Activated CD4-positive, alpha-beta T cell treated with anti-CD3 and anti-CD28 coated beads for 48 hours (primary cell): ENCODE results near the gene SAMD4A.

Experiments
- DNase-seq: peaks from one replicate; pipeline ENCODE4 v3.0.0-alpha.2; 2020

Gene SAMD4A

GRCh38 chr14:54687750-54688119 lies 120.8 kb downstream of the SAMD4A start:
- no peak for DNase-seq

- DNase-seq: peak; percentile 30
Measured at GRCh38 chr14:54688229-54688628, 121.3 kb downstream of the SAMD4A start.

DNA sequence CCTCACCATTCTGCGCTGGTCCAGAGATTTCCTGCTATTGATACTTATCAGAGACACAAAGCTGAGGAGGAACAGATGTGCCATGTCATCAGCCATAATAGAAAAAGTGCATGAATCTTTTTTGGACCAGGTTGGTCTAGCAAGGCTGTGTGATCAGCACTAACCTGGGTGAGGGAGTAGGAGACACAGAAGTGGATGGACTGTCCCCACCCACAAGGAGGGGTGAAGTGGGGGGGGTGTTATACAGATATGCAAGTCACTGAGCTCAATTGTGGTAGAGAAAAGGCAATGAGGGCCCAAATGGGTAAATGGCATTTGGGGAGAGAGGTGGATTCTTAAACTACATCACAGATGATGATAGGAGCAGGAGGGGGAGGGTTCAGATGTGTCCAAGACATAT lies 123.0 kb downstream of the SAMD4A start:
- no peak for DNase-seq

DNA sequence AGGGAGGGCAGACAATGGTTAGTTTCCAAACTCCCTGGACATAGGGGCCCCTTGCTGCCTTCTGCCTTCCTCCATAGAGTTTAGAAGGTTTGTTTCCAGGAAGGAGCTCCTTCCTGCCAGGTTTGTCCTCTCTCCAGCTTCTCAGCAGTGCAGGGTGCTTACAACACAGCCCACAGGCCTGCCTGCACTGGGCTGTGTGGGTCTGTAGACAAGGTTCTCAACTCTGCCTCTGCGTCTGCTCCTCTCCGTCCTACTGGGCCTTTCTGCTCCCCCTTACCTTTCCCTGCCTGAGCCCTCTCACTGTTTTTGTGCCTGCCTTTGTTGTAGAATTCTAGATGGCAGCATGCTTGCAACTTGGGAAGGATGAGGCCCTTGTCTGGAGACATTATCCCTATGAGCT lies 124.0 kb downstream of the SAMD4A start:
- DNase-seq: no peak

DNA sequence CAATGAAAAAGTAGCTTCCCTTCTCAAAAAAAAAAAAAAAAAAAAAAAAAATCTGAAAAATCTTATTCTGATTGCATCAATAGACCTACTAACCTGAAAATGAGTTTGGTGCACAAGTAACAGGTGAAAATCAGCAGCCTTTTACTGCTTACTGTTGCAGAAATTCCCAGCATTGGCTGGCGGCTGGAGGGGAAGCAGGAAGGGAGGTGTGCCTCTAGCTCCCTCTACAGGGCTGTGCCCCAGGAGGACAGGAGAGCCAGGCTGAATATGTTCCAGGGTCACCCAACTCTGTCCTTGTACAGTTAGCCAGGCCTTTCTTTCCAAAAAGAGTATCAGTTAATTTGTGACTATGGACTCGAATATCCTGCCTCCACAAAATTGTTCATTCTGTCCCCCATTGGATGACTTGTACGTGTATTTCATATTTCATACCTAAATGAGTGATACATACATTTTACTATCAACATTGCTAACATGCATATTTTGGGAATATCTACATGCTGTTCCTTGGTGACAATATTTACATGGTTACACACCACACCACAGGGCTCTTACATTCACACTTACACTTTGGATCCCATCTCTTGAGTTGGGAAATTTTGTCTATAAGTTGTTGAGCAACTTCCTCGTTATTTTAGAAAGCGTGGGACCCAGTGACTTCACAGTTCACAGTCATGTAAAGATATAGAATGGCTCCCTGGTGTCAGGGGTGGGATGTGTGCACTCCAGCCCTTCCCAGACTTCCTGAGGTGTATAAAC lies 124.8 kb downstream of the SAMD4A start:
- peak; percentile 71 for DNase-seq

- no peak for DNase-seq
Measured at GRCh38 chr14:54692284-54692772, 125.4 kb downstream of the SAMD4A start.

DNA sequence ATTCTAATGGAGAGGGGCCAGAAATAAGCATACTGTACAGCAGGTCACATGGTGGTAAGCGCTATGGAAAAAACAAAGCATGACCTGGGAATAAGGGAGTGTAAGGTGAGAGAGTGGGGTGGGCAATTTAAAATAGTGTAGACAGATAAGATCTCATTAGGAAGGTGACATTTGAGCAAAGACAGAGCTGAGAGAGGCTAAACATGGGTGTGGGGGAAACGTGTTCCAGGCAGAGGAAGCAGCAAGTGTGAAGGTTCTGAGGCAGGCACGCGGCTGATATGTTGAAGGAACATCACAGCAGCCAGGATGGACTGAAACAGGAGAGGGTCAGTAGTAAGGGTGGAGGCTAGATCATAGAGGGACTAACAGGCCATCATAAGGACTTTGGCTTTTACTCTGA lies 126.8 kb downstream of the SAMD4A start:
- no peak for DNase-seq

GRCh38 chr14:54695196-54695595 lies 128.3 kb downstream of the SAMD4A start:
- no peak for DNase-seq

- DNase-seq: no peak
Measured at GRCh38 chr14:54697001-54697400, 130.1 kb downstream of the SAMD4A start.

- no peak for DNase-seq
Measured at GRCh38 chr14:54697803-54698202, 130.9 kb downstream of the SAMD4A start.

DNA sequence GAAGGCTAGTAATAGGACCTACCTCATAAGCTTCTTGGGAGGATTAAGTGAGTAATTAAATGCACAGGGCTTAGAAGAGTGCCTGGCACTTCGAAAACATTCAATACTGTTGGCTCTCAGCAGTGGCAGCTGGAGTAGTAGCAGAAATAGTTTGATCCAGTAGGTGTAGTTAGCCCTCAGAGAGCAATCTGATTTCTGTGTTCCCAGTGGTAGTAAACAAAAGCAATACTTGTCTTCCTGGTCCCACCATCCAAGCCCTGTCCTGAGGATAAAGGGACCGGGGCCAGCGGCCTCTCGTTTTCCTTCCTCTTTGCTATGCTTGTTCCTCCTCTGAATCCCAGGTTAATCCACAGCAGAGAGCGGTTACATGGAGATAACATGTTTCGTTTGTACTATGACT lies 131.6 kb downstream of the SAMD4A start:
- no peak for DNase-seq

GRCh38 chr14:54698966-54699530 lies 132.1 kb downstream of the SAMD4A start:
- no peak for DNase-seq

DNA sequence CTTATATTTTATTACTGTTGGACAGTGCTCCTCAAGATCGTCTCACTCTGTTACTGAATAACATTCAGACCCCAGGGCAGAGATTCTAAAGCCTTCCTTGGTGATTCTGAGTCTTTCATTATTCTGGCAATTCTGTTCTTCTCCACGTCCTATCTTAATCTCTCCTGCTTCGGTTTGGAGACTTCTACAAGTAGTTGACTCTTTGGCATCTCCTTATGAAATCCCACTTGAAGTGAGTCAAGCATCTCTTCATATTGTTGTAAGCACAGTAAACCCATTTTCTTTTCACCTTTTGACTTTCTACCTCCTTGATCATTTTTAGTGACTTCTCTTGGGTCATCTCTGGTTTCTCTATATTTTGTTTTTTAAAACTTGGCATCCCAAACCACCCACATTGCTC lies 132.8 kb downstream of the SAMD4A start:
- DNase-seq: no peak

- DNase-seq: no peak
Measured at GRCh38 chr14:54700717-54701116, 133.8 kb downstream of the SAMD4A start.

DNA sequence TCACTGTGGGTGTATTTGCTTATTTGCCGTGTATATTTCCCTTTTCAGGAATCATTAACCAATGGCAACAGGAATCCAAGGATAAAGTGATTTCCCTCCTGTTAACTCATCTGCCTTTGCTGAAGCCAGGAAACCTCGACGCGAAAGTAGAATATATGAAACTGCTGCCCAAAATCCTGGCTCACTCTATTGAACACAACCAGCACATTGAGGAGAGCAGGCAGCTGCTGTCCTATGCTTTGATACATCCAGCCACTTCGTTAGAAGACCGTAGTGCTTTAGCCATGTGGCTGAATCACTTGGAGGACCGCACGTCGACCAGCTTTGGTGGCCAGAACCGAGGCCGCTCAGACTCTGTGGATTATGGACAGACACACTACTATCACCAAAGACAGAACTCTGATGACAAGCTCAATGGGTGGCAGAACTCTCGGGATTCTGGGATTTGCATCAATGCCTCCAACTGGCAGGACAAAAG lies 135.1 kb downstream of the SAMD4A start:
- DNase-seq: no peak

DNA sequence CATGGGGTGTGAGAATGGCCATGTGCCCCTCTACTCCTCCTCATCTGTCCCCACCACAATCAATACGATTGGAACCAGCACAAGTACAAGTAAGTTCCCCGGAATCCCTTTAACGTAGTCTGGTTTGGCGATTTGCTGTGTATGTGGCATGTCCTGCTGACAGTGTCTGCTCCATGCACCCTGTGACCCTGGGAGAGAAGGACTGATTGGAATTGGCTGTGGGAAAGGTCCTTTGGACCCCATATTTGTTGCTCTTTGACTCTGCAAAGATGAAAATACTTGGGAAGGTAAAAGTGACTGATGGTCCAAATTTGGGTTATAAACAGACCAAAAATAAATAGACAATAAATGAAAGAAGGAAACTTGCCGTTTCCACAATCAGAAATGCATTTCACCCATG lies 135.6 kb downstream of the SAMD4A start:
- no peak for DNase-seq

DNA sequence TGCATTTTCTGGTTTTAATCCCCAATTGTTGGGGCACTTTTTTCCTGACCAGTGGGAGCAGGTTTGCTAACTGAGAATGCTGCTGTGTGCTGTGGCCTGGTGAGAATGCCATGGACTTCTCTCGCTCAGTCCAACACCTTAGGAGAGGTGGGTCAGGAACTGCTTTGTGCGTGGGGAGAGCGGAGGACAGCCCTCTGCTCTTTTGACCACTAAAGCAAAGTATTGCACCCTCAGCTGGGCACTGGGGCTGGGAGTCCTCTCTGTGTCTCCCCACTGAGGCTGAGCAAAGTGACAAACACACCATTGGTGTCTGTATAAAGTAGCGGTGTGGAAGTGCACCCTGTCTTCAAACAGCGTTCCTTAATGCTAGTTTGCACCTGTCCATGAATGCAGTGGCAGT lies 136.2 kb downstream of the SAMD4A start:
- no peak for DNase-seq

DNA sequence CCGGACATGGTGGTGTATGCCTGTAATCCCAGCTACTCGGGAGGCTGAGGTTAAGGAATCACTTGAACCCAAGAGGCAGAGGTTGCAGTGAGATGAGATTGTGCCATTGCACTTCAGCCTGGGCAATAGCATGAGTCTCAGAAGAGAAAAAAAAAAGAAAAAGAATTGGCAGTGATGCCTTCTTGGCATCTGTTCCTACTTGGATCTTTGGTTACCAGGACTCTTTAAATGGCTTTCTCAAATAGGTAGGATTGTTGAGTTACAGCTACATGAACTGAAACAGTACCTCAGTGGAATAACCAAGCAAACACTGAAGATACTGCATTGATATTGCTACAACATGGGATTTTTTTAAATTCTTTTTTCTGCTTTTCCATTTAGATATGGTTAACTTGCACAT lies 136.8 kb downstream of the SAMD4A start:
- DNase-seq: no peak

DNA sequence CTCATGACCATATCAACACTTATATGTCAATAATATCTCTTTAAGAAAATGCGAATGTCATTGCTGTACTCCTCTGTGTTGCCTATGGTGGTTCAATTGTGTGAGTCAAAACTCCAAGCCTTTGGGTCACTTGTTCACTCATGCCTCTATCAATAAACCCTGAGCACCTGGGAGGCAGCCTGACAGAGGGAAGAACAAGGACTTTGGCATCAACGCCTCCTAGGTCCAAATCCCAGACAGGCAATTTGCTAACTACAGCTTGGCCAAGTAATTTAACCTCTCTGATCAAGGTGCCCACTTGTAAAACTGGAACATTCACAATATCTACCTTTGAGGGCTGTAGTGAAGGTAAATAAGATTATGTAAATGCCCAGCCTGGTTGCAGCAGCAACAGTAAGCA lies 137.8 kb downstream of the SAMD4A start:
- DNase-seq: no peak

- no peak for DNase-seq
Measured at GRCh38 chr14:54706769-54707168, 139.8 kb downstream of the SAMD4A start.

GRCh38 chr14:54708161-54708560 lies 141.2 kb downstream of the SAMD4A start:
- DNase-seq: no peak

DNA sequence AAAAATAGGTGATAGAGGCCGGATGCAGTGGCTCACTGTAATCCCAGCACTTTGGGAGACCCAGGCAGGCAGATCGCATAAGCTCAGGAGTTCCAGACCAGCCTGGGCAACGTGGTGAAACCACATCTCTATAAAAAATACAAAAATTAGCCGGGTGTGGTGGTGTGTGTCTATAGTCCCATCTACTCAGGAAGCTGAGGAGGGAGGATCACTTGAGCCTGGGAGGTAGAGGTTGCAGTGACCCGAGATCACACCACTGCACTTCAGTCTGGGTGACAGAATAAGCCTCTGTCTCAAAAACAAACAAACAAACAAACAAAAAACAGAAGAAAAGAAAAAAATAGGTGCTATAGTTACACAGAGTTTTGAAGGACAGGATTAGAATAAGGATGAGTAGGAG lies 142.1 kb downstream of the SAMD4A start:
- no peak for DNase-seq

GRCh38 chr14:54709444-54709843 lies 142.5 kb downstream of the SAMD4A start:
- no peak for DNase-seq

GRCh38 chr14:54709867-54710266 lies 142.9 kb downstream of the SAMD4A start:
- no peak for DNase-seq

DNA sequence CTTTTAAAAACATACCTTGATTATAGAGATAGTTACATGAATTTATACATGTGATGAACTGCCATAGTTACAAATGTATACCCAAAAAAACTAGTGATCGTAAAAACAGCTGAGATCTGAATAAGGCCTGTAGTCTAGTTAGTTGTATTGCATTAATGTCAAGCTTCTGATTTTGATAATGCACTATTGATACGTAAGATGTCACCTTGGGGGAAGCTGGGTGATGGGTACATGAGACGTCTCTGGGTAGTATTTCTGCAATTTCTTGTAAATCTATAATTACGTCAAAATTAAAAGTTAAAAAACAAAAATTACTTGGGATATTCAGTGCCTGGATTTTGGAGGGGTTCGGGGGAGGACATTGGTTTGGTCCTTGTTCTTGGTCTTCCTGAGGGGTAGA lies 144.4 kb downstream of the SAMD4A start:
- DNase-seq: no peak
